ENCODE measurements around the gene RASA2. TPM values are rescaled to one million over a fixed set of nuclear protein-coding genes. Genes with fewer than 3 reads are reported as not detected.

The RASA2 gene
- total and polyA plus RNA-seq, 2 experiments from 2014 or later = 16.6 to 28.6 TPM

GRCh38 chr3:141540531-141540930 lies 53.7 kb downstream of the RASA2 start:
- Mint-ChIP-seq H3K4me3 (no peak overlapping the region), H3K4me1 (no peaks in the 10 kb centered on the region), H3K36me3 (ENCODE audit: low read depth) (peaks cover 43% of the 10 kb centered on the region), H3K27me3 (ENCODE audit: insufficient read depth, low read depth, poor library complexity) (peaks cover 1% of the 10 kb centered on the region), H3K27ac (no peak overlapping the region), H3K9me3 (peaks cover 1% of the 10 kb centered on the region; the same call in 1 of the 3 replicates)
- H3K36me3 ChIP-seq (ENCODE audit: insufficient read depth) = peaks cover 4% of the 10 kb centered on the region; the same call in 1 of the 2 replicates
- no peak overlapping the region for H2AFZ ChIP-seq
- no peaks in the 10 kb centered on the region for H3K4me1 ChIP-seq (ENCODE audit: insufficient read depth)
- H3F3A ChIP-seq (replicated peaks; ENCODE audit: low read depth) = no peaks in the 10 kb centered on the region
- no peaks in the 10 kb centered on the region for H3K9me2 ChIP-seq (ENCODE audit: insufficient read depth)
- no peak for DNase-seq (ENCODE audit: low spot score)
- no peak overlapping the region for H3K27ac ChIP-seq (ENCODE audit: low read depth)
- H3K79me2 ChIP-seq (replicated peaks; ENCODE audit: insufficient read depth) = no peaks in the 10 kb centered on the region
- H3K4me3 ChIP-seq = no peak overlapping the region
- ATAC-seq = no peak
- H3K27me3 ChIP-seq (ENCODE audit: insufficient read depth) = no peaks in the 10 kb centered on the region
- no peak for TF ChIP-seq JUNB (IDR thresholded peaks at IDR 0.05; ENCODE audit: unreplicated experiment)
- no peak for TF ChIP-seq CREB1 (CRISPR knock-in tag; IDR thresholded peaks at IDR 0.05; ENCODE audit: low read depth)
- TF ChIP-seq ETS1 (IDR thresholded peaks at IDR 0.05) = no peak
- TF ChIP-seq ZNF114 (CRISPR knock-in tag; IDR thresholded peaks at IDR 0.05) = no peak
- no peak for TF ChIP-seq EZH2 (IDR thresholded peaks at IDR 0.05; ENCODE audit: low read depth, unreplicated experiment)
- TF ChIP-seq EZH2phosphoT487 (IDR thresholded peaks at IDR 0.05; ENCODE audit: unreplicated experiment) = no peak
- TF ChIP-seq CTCF (conservative IDR thresholded peaks at IDR 0.05; ENCODE audit: low read depth in 2 of 2) = no peak
- TF ChIP-seq STAT1 (IDR thresholded peaks at IDR 0.05; ENCODE audit: unreplicated experiment) = no peak
- TF ChIP-seq REST (IDR thresholded peaks at IDR 0.05; ENCODE audit: unreplicated experiment) = no peak
- TF ChIP-seq ZNF462 (CRISPR knock-in tag; IDR thresholded peaks at IDR 0.05) = no peak
- no peak overlapping the region for H3K4me2 ChIP-seq
- no peaks in the 10 kb centered on the region for H4K20me1 ChIP-seq (replicated peaks; ENCODE audit: insufficient read depth)

All from GM23338 (cell line).